Measurements from ENCODE around the gene ASRGL1.
A peak's percentile ranks its signal among the peaks of the same experiment; 100 is the strongest.
"Not testable (repeated sequence)": the region's sequence is repeated elsewhere in the genome, so short reads cannot be mapped to it uniquely, and the experiment has no call there.

ASRGL1 gene

DNA sequence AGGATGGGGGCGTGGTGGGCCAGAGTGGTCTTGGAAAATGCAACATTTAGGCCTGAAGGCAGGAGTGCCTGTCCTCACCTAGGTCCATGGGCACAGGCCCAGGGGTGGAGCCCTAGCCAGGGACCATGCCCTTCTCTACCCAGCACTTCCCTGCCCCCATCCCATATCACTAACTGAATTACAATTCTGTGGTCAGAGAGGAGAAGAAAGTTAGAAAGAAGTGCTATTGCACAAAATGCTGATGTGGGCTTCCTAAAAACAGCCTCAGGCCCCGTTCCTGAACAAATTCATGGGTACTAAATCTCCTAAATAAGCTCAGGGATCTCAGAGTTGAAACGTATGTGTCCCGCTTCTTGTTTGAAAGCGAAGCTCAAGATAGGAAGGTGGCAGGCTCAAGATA, 3.5 kb upstream of the ASRGL1 start:
- H3K9me3 ChIP-seq (ENCODE audit: low read length) = no peaks in the 10 kb centered on the region
- H3K4me1 ChIP-seq (ENCODE audit: insufficient read depth, low read length) = no peaks in the 10 kb centered on the region
- H3K36me3 ChIP-seq (ENCODE audit: insufficient read depth, low read length) = no peaks in the 10 kb centered on the region
- peaks cover 11% of the 10 kb centered on the region for H3K27me3 ChIP-seq (ENCODE audit: insufficient read depth, low read length)
- H3K4me3 ChIP-seq (ENCODE audit: low read length) = no peak overlapping the region
- no peak overlapping the region for H2AFZ ChIP-seq (ENCODE audit: low read depth, low read length)

DNA sequence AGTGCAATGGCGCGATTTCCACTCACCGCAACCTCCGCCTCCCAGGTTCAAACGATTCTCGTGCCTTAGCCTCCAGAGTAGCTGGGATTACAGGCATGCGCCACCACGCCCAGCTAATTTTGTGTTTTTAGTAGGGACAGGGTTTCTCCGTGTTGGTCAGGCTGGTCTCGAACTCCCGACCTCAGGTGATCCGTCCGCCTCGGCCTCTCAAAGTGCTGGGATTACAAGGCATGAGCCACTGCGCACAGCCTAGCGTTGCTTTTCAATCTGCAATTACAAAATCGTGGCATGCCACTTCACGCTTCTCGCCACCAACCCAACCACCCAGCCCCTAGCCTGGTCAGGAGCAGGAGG, 322 bp upstream of the ASRGL1 start:
- Histone ChIP-seq H2AFZ (ENCODE audit: low read depth, low read length) (peak overlapping the region; percentile 90), H3K27me3 (ENCODE audit: insufficient read depth, low read length) (peaks cover 15% of the 10 kb centered on the region), H3K4me3 (ENCODE audit: low read length) (peak overlapping the region; percentile 54)
- not testable (repeated sequence) for H3K4me1 ChIP-seq (ENCODE audit: insufficient read depth, low read length); H3K36me3 ChIP-seq (ENCODE audit: insufficient read depth, low read length); H3K9me3 ChIP-seq (ENCODE audit: low read length)

DNA sequence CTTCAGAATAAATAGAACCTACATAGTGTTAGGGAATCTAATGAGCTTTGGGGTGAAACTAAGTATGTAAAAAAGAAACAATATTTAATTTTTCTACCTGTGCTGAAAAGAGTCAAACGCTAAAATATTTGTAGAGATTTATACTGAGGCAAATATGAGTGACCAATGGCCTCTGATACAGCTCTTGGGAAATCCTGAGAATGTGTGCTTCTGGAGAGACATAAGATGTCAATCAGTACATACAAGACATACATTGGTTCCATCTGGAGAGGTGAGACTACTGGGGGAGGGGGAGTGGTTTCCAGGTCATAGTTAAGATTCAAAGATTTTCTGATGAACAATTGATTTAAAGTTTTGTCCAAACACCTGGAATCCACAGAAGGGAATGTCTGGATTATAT, 970 bp downstream of the ASRGL1 start:
- Histone ChIP-seq H3K27me3 (ENCODE audit: insufficient read depth, low read length) (peaks cover 15% of the 10 kb centered on the region), H3K4me3 (ENCODE audit: low read length) (peak overlapping the region; percentile 54), H3K36me3 (ENCODE audit: insufficient read depth, low read length) (no peaks in the 10 kb centered on the region), H3K9me3 (ENCODE audit: low read length) (no peaks in the 10 kb centered on the region), H3K4me1 (ENCODE audit: insufficient read depth, low read length) (no peaks in the 10 kb centered on the region), H2AFZ (ENCODE audit: low read depth, low read length) (peak overlapping the region; percentile 90)

DNA sequence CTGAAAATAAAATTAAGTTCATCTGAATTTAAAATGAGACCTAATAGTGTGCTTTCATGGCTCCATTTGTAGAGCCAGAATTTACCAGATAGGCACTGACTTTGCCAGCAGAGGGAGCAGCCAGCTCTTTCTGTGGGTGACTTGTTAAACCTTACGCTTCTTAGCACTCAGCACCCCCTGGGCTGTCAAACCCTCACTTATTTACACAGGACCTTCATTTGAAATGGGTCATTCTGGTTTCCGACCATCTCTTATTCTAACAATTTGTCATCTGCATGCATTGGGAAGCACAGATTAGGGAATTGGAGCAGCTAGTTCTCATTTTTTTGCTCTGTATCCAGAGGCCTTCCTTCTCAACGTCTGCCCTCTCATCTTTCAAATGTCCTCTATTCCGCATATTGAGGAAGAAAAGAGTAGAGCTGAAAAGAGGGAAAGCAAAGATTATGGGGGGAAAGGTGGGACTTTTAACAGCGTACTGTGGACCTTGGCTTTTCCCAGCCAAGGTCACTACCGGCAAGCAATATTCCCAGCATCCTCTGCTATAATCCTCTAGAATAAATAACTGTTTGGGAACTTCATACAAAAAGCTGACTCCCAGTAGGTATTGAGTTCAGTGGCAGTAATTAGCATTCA, 3.1 kb downstream of the ASRGL1 start:
- no peak overlapping the region for H3K4me3 ChIP-seq (ENCODE audit: low read length)

DNA sequence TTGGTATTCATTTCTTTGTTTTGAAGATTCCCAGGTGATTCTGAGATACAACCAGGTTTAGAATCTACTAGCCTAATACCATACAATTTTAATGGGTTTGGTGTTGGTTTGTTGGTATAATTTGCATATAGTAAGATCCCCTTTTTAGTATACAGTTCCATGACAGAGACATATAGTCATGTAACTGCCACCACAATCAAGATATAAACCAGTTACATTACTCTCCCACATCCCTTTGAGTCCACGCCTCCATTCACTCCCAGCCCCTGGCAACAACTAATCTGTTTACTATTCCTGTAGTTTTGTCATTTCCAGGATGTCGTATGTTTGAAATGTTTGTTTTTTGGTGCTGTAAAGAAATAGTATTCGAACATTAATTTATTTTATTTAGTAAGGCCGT, 4.3 kb downstream of the ASRGL1 start:
- H3K36me3 ChIP-seq (ENCODE audit: insufficient read depth, low read length) = no peaks in the 10 kb centered on the region
- H3K4me1 ChIP-seq (ENCODE audit: insufficient read depth, low read length) = no peaks in the 10 kb centered on the region
- H3K27me3 ChIP-seq (ENCODE audit: insufficient read depth, low read length) = peaks cover 12% of the 10 kb centered on the region
- H3K4me3 ChIP-seq (ENCODE audit: low read length) = no peak overlapping the region
- H2AFZ ChIP-seq (ENCODE audit: low read depth, low read length) = no peak overlapping the region
- no peaks in the 10 kb centered on the region for H3K9me3 ChIP-seq (ENCODE audit: low read length)

More for the DNA sequence above, 3.1 kb downstream of the ASRGL1 start:
- Histone ChIP-seq H3K4me1 (ENCODE audit: insufficient read depth, low read length) (no peaks in the 10 kb centered on the region), H3K36me3 (ENCODE audit: insufficient read depth, low read length) (no peaks in the 10 kb centered on the region), H2AFZ (ENCODE audit: low read depth, low read length) (no peak overlapping the region), H3K9me3 (ENCODE audit: low read length) (no peaks in the 10 kb centered on the region), H3K27me3 (ENCODE audit: insufficient read depth, low read length) (peaks cover 15% of the 10 kb centered on the region)

DNA sequence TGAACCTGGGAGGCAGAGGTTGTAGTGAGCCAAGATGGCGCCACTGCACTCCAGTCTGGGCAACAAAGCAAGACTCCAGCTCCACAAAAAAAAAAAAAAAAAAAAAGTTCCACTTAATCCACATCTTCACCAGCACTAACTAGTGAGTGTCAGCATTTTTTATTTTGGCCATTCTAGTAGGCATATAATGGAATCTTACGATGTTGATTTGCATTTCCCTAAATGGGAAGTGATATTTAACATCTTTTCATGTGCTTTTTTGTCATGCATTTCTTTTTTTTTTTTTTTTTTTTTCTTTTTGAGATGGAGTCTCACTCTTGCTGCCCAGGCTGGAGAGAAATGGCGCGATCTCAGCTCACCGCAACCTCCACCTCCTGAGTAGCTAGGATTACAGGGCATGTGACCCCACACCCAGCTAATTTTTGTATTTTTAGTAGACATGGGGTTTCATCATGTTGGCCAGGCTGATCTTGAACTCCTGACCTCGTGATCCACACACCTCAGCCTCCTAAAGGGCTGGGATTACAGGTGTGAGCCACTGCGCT, 6.5 kb downstream of the ASRGL1 start:
- not testable (repeated sequence) for H3K4me1 ChIP-seq (ENCODE audit: insufficient read depth, low read length); H3K4me3 ChIP-seq (ENCODE audit: low read length); H2AFZ ChIP-seq (ENCODE audit: low read depth, low read length); H3K9me3 ChIP-seq (ENCODE audit: low read length); H3K36me3 ChIP-seq (ENCODE audit: insufficient read depth, low read length); H3K27me3 ChIP-seq (ENCODE audit: insufficient read depth, low read length)

DNA sequence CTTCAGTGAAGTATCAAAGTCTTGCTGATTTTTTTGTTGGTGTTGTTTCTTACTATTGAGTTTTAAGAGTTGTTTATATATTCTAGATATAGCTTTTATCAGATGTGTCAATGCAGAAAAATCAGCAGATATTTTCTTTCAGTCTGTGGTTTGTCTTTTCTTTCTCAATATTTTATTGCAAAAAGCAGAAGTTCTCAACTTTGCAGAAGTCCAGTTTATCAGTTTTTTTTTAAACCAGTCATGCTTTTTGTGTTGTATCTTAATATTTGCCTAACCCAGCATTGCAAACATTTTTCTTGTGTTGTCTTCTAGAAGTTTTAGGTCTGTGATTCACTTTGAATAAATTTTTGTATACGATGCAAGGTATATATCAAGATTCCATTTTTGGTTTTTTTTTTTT, 7.0 kb downstream of the ASRGL1 start:
- Histone ChIP-seq H3K27me3 (ENCODE audit: insufficient read depth, low read length) (peaks cover under 1% of the 10 kb centered on the region), H3K9me3 (ENCODE audit: low read length) (no peaks in the 10 kb centered on the region), H2AFZ (ENCODE audit: low read depth, low read length) (no peak overlapping the region), H3K36me3 (ENCODE audit: insufficient read depth, low read length) (no peaks in the 10 kb centered on the region), H3K4me1 (ENCODE audit: insufficient read depth, low read length) (no peaks in the 10 kb centered on the region), H3K4me3 (ENCODE audit: low read length) (no peak overlapping the region)

DNA sequence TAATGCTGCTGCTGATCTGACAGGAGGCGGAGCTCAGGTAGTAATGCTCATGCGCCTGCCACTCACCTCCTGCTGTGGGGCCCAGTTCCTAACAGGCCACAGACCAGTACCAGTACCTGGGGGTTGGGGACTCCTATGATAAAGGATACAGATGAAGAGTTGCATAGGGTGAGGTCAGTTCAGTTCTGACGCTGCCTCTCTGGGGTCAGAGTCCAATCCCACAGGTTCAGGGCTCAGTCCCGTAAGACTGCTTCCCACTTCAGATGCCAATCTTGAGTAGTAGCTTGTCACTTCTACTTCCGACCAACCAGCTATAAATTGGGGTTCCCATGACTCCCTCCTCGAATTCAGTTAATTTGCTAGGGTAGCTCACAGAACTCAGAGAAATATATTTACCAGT, 8.6 kb downstream of the ASRGL1 start:
- Histone ChIP-seq H2AFZ (ENCODE audit: low read depth, low read length) (no peak overlapping the region), H3K9me3 (ENCODE audit: low read length) (no peaks in the 10 kb centered on the region), H3K36me3 (ENCODE audit: insufficient read depth, low read length) (no peaks in the 10 kb centered on the region), H3K4me1 (ENCODE audit: insufficient read depth, low read length) (no peaks in the 10 kb centered on the region), H3K27me3 (ENCODE audit: insufficient read depth, low read length) (no peaks in the 10 kb centered on the region), H3K4me3 (ENCODE audit: low read length) (no peak overlapping the region)

DNA sequence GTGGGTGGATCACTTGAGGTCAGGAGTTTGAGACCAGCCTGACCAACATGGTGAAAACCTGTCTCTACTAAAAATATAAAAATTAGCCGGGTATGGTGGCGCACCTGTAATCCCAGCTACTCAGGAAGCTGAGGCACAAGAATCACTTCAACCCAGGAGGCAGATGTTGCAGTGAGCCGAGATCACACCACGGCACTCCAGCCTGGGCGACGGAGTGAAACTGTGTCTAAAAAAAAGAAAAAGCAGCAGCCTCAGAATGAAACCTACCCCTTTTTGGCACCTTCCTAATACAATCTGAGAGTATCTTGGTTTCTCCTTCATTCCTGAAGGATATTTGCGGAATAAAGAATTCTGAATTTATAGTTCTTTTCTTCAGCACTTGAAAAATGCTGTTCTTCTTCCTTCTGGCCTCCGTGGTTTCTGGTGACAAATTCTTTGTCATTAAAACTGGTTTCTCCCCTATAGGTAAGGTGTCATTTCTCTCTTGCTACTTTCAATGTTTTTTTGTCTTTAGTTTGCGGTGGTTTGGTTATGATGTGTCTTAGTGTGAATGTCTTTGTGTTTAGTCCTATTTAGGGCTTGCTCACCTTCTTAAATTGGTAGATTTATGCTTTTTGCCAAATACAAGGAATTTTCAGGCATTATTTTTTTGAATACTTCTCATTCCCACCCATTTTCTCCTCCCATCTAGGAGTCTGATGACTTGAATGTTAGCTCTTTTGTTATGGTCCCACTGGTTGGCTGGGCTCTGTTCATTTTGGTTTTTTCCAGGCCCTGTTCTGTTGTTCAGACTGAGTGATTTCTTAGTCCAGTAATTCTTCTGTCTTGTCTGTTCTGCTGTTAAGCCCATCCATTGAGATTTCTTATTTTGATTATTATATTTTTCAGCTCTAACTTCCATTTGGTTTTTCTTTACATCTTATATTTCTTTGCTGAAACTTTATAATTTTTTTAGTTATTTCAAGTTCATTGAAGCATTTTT, 15.4 kb downstream of the ASRGL1 start:
- Histone ChIP-seq H3K4me1 (ENCODE audit: insufficient read depth, low read length) (no peaks in the 10 kb centered on the region), H3K27me3 (ENCODE audit: insufficient read depth, low read length) (no peaks in the 10 kb centered on the region), H2AFZ (ENCODE audit: low read depth, low read length) (no peak overlapping the region), H3K9me3 (ENCODE audit: low read length) (no peaks in the 10 kb centered on the region), H3K36me3 (ENCODE audit: insufficient read depth, low read length) (no peaks in the 10 kb centered on the region), H3K4me3 (ENCODE audit: low read length) (no peak overlapping the region)

DNA sequence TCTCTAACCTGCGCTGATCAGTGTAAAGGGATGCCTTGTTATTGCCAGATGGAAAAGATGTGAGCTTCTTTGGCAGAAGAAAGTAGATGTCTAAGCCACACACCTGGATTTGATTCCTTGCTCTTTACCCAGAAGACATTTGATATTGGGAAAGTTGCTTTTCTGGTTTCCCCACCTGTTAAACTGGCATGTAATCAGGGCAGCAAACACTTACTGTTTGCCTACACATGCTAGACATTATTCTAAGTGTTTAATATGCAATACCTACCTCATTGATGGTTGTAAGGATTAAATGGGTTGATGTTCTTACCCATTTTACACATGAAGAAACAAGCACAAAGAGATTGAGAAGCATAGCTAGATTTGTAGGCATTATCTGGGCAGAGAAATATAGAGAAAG, 16.6 kb downstream of the ASRGL1 start:
- Histone ChIP-seq H3K9me3 (ENCODE audit: low read length) (no peaks in the 10 kb centered on the region), H3K4me3 (ENCODE audit: low read length) (no peak overlapping the region), H3K36me3 (ENCODE audit: insufficient read depth, low read length) (peaks cover under 1% of the 10 kb centered on the region), H3K4me1 (ENCODE audit: insufficient read depth, low read length) (no peaks in the 10 kb centered on the region), H3K27me3 (ENCODE audit: insufficient read depth, low read length) (no peaks in the 10 kb centered on the region), H2AFZ (ENCODE audit: low read depth, low read length) (no peak overlapping the region)

DNA sequence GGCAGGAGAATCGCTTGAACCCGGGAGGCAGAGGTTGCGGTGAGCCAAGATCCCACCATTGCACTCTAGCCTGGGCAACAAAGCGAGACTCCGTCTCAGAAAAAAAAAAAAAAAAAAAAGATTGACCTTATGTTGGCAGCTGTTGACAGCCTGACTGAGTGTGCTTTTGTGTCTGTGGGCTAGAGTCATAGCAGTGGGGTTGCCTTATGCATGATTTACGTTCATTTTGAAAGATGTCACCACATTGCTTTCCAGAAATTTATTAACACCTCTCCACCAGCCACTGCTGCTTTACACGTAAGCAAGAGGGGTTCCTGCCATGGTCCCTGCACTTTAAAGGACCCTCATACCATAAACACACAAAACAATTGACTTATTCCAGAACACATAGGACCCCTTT, 21.0 kb downstream of the ASRGL1 start:
- Histone ChIP-seq H3K9me3 (ENCODE audit: low read length) (no peaks in the 10 kb centered on the region), H3K27me3 (ENCODE audit: insufficient read depth, low read length) (no peaks in the 10 kb centered on the region), H2AFZ (ENCODE audit: low read depth, low read length) (no peak overlapping the region), H3K36me3 (ENCODE audit: insufficient read depth, low read length) (peaks cover 3% of the 10 kb centered on the region), H3K4me1 (ENCODE audit: insufficient read depth, low read length) (no peaks in the 10 kb centered on the region), H3K4me3 (ENCODE audit: low read length) (no peak overlapping the region)

DNA sequence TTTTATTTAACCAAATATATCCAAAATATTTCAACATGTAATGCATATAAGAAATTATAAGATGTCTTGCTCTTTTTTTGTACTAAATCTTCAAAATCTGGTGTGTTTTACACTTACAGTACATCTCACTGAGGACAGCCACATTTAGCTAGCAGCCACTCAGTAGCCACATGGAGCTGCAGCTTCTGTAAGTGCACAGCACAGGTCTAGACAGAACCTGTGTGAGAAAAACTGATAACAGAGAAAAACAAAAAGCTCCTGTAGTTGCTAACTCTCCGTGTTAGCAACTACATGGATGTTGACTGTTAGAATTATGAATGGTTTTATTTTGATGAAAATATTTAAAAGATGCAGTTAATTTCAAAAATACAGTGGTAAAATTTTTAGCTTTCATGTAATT, 22.2 kb downstream of the ASRGL1 start:
- H3K9me3 ChIP-seq (ENCODE audit: low read length) = no peaks in the 10 kb centered on the region
- no peaks in the 10 kb centered on the region for H3K4me1 ChIP-seq (ENCODE audit: insufficient read depth, low read length)
- H3K27me3 ChIP-seq (ENCODE audit: insufficient read depth, low read length) = no peaks in the 10 kb centered on the region
- H3K4me3 ChIP-seq (ENCODE audit: low read length) = no peak overlapping the region
- no peak overlapping the region for H2AFZ ChIP-seq (ENCODE audit: low read depth, low read length)
- H3K36me3 ChIP-seq (ENCODE audit: insufficient read depth, low read length) = peaks cover 3% of the 10 kb centered on the region

DNA sequence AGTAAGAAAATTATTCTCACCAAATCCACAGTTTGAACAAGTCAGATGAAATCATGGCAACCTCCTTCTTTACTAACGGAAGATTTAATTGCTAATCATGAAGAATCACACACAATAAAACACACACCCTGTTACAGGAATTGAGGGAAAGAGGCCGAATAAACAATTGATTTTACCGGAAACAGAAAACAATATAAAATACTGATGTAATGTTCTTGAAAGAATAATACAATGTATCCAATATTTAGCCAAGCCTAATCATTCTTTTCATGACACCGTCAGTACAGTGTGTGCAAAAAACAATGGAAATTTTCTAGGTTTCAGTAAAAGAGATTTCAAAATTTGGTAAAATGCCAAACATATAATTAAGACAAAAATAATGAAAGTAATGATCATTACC, 23.4 kb downstream of the ASRGL1 start:
- no peak overlapping the region for H3K4me3 ChIP-seq (ENCODE audit: low read length)
- peaks cover 3% of the 10 kb centered on the region for H3K36me3 ChIP-seq (ENCODE audit: insufficient read depth, low read length)
- H2AFZ ChIP-seq (ENCODE audit: low read depth, low read length) = no peak overlapping the region
- no peaks in the 10 kb centered on the region for H3K4me1 ChIP-seq (ENCODE audit: insufficient read depth, low read length)
- no peaks in the 10 kb centered on the region for H3K9me3 ChIP-seq (ENCODE audit: low read length)
- H3K27me3 ChIP-seq (ENCODE audit: insufficient read depth, low read length) = no peaks in the 10 kb centered on the region
